Cardiac fibroblast (primary cell): ENCODE measurements around the gene TMEM37.

Experiments
- DNase-seq, 2 donors: peaks; one replicate each; pipeline versions ENCODE4 v3.0.0 to v3.0.0-alpha.2; 2010; ENCODE audit warnings: low read depth in 2 of 2
- H3K4me3 ChIP-seq, 2 donors: replicated peaks in 1 of 2; 1 replicate in 1 of 2; 2 replicates in 1 of 2; pipeline ENCODE4 v1.5.1; 2011; ENCODE audit warnings: low read depth in 2 of 2, low read length in 2 of 2, mild to moderate bottlenecking in 2 of 2, moderate library complexity in 1 of 2
- CTCF ChIP-seq: IDR thresholded peaks from one replicate; pipeline ENCODE4 v1.5.1; 2011; ENCODE audit warnings: low read depth, mild to moderate bottlenecking, low read length, inconsistent platforms

Gene TMEM37

GRCh38 chr2:119485336-119486110, 53.9 kb downstream of the TMEM37 start:
- no peak for DNase-seq
- TF ChIP-seq CTCF, result no peak
- no peak overlapping the region for H3K4me3 ChIP-seq

GRCh38 chr2:119486196-119486827, 54.7 kb downstream of the TMEM37 start:
- H3K4me3 ChIP-seq, result no peak overlapping the region
- DNase-seq, result no peak
- no peak for TF ChIP-seq CTCF

GRCh38 chr2:119486886-119487285, 55.2 kb downstream of the TMEM37 start:
- H3K4me3 ChIP-seq, result no peak overlapping the region
- no peak for TF ChIP-seq CTCF
- DNase-seq, result peak; percentile 36 to 82

- DNase-seq, result no peak
- no peak for TF ChIP-seq CTCF
- H3K4me3 ChIP-seq, result no peak overlapping the region
Observed at GRCh38 chr2:119487434-119488244, 56.0 kb downstream of the TMEM37 start.
